ENCODE measurements around the gene ALOX15B.

DNA sequence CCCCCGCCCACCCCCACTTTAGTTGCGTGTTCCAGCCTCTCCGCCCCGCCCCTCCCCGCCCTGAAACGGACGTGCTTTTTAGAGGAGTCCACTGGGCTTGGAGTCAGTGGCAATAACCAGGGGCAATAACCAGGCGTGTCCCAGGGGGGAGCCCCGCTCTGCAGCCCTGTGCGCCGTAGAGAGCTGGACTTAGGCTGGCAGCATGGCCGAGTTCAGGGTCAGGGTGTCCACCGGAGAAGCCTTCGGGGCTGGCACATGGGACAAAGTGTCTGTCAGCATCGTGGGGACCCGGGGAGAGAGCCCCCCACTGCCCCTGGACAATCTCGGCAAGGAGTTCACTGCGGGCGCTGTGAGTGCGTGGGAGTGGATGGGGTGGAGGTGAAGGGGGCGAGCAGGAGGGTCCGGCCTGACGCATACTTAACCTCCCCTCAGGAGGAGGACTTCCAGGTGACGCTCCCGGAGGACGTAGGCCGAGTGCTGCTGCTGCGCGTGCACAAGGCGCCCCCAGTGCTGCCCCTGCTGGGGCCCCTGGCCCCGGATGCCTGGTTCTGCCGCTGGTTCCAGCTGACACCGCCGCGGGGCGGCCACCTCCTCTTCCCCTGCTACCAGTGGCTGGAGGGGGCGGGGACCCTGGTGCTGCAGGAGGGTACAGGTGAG is at the start of gene ALOX15B:
- TF ChIP-seq, protein P1, sequence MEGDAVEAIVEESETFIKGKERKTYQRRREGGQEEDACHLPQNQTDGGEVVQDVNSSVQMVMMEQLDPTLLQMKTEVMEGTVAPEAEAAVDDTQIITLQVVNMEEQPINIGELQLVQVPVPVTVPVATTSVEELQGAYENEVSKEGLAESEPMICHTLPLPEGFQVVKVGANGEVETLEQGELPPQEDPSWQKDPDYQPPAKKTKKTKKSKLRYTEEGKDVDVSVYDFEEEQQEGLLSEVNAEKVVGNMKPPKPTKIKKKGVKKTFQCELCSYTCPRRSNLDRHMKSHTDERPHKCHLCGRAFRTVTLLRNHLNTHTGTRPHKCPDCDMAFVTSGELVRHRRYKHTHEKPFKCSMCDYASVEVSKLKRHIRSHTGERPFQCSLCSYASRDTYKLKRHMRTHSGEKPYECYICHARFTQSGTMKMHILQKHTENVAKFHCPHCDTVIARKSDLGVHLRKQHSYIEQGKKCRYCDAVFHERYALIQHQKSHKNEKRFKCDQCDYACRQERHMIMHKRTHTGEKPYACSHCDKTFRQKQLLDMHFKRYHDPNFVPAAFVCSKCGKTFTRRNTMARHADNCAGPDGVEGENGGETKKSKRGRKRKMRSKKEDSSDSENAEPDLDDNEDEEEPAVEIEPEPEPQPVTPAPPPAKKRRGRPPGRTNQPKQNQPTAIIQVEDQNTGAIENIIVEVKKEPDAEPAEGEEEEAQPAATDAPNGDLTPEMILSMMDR (IDR thresholded peaks at IDR 0.05; ENCODE audit: poor library complexity): no peak
- no peak for TF ChIP-seq EZH2 (IDR thresholded peaks at IDR 0.05; ENCODE audit: borderline replicate concordance)

All from hepatocyte (in vitro differentiated cells).